Stimulated activated CD8-positive, alpha-beta memory T cell treated with anti-CD3 and anti-CD28 coated beads, Interleukin-15, amount 100 ng/mL, for 24 hours (primary cell): ENCODE results near the gene YARS2.

Experiments
- DNase-seq: peaks from one replicate; pipeline ENCODE4 v3.0.0-alpha.2; 2020; ENCODE audit warnings: low read depth

Gene YARS2

GRCh38 chr12:32755654-32756475 is at the start of gene YARS2:
TSS of gene YARS2 (minus strand) at chr12:32755897. CDS start at chr12:32755874, 23 bp downstream.
- peak; percentile 67 for DNase-seq

- DNase-seq, result no peak
These were observed 48.6 kb upstream of the YARS2 start for GRCh38 chr12:32804301-32804700.

DNA sequence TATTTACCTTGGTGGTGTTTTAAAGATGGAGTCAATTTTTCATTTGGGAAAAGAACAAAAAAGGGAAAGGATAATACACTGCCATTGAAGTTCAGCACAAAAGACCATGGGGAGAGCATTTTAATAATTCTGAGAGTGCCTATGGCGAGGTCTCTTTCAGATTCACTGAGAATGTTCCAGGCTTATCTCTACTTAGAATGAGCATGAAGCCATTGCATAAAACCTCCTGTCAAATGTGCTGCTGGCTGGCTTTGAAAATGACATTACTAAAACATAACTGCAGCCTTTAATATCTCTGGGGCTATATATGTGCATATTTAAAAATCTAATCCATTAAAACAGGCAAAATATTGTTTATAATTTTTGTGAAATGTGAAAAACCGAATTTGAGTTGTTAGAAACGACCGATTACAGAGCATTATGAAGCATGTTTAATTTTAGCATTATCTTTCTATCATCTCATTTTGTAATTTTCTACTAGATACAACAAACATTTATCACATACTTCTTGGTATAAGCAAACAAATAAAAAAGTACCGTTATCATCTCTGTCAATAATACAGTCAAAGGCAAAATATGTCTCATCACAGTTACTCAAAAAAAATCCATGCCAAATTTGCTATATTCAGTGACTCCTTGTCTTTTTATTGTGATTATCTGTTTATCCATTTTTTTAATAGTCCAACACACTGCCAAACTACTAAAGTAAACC is 45.7 kb upstream of the YARS2 start:
- DNase-seq, result no peak

GRCh38 chr12:32794281-32794680 is 38.6 kb upstream of the YARS2 start:
- no peak for DNase-seq

DNA sequence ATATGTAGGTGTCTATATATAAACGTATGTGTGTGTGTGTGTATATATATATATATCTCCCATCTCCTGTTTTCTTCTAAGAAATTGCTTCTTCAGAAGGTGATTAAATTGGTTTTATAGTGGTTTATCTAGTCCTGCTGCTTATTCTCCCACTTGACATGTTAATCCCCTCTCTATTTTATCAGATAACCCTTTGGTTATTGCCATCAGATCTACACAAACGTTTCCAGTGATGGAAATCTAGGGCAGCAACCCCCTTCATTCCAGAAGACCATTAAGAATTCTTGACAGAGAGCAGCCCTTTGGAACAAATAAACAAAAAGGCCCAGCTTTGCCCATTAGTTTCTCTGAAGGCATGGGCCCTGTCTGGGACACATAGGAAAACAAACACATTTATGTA is 34.2 kb upstream of the YARS2 start:
- no peak for DNase-seq

GRCh38 chr12:32789446-32789845 is 33.7 kb upstream of the YARS2 start:
- no peak for DNase-seq

DNA sequence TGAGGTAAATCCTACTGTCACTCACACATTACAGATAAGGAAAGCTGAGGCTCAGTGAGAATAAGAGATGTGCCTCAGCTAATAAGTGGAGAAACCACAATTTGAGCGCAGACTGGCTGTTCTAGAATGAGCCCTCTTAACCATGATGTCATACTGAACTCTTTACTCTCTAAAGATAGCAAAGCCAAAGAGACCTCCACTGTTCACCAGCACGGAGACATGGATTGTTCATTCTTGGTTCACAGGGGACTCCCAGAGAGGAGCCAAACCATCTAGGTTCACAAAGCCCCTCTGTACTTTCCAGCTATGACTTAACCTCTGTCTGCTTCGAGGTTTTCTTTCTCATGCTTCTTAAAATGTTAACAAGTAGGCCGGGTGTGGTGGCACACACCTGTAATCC is 32.7 kb upstream of the YARS2 start:
- no peak for DNase-seq

GRCh38 chr12:32785557-32785956 is 29.9 kb upstream of the YARS2 start:
- no peak for DNase-seq

- DNase-seq, result no peak
These were observed 27.3 kb upstream of the YARS2 start for GRCh38 chr12:32783029-32783428.

GRCh38 chr12:32780071-32780470 is 24.4 kb upstream of the YARS2 start:
- no peak for DNase-seq

DNA sequence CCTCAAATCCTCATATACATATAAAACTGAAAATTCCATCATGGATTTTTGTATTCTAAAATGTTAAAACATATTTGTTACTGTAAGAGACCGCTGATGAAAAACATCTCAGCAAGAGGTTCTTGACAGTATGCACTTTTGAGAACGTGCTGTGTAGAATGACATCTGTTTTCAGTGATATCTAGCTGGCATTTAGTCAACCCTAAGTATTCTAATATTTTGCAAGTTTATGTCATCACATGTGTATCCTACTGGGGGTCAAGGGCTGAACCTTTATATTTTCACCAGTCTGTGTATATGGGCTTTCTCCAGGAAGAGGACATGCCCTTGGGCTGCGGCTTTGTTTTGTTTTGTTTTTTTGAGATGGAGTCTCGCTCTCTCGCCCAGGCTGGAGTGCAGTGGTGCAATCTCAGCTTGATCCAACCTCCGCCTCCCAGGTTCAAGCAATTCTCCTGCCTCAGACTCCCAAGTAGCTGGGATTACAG is 22.0 kb upstream of the YARS2 start:
- no peak for DNase-seq

DNA sequence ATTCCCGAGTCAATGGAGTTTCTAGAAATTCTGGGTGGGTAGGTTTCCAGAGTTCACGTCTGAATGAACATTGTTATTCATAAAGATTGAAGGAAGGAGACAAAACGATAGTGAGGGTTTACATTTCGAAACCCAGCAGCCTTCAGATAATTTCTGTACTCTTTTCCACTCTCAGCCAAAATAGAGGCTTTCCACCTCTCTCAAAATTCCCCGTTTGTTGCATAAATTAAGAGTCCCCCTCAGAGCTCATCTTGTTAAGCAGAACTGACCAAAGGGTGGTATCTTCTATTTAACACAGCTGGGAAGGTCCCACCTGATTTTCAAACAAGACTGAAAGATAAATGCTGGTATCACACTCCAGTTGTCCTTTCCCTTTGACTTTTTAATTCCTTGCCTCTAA is 21.5 kb upstream of the YARS2 start:
- no peak for DNase-seq

- DNase-seq, result no peak
These were observed 20.6 kb upstream of the YARS2 start for GRCh38 chr12:32776258-32776657.

DNA sequence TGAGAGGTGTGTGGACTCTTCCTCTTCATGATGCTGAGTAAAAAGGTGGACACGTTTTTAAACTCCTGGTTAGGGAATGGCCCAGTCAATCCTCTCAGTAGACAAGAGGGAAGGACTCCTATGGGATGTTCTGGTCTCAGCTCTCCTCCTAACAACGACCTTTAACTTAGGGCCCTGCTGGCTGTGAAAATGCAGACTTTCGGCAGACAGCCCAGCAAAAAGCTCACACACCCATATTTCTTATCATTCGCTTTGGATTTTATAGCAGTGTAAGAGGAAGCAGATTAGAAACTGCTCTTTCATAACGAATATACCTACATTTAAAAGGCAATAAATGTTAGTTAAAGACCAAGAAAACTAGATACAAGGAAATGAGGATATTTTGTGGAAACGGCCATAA is 18.0 kb upstream of the YARS2 start:
- DNase-seq, result no peak

DNA sequence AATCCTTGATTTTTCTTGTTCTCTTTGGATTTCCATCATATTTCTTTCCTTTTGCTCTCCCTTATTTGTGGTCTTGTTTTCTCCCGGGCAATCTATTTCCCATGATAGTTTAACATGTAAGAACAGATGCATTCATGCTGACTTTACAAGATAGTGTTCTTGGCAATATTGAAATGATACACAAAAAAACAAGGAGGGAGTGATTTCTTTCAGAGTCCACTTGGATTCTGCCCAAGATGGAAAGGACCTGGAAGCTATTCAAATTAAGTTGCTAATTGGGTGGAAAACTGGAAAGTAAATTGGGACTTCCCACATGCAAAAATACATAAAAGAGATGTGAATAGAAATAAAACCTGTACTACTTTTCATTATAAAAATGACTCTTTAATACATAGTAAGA is 14.4 kb upstream of the YARS2 start:
- DNase-seq, result no peak

DNA sequence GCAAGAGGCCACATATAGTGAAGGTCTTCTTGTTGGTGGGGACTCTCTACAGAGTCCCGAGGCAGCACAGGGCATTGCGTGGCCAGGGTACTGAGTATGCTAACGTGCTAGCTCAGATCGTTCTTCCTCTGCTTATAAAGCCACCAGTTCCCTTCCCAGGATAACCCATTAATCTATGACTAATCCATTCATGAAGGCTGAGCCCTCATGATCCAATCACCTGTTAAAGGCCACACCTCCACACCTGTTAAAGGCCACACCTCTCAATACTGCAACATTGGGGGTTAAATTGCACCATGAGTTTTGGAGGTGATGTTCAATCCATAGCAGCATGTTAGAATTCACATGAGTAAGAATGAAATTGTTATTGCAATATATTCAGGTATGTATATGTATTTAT is 12.8 kb upstream of the YARS2 start:
- no peak for DNase-seq

GRCh38 chr12:32765906-32766305 is 10.2 kb upstream of the YARS2 start:
- DNase-seq, result no peak

GRCh38 chr12:32761716-32762115 is 6.0 kb upstream of the YARS2 start:
- no peak for DNase-seq

- no peak for DNase-seq
These were observed 1.5 kb upstream of the YARS2 start for GRCh38 chr12:32757157-32757556.

GRCh38 chr12:32756476-32757066 is 874 bp upstream of the YARS2 start:
- no peak for DNase-seq

GRCh38 chr12:32755051-32755653 is 545 bp downstream of the YARS2 start:
- DNase-seq, result peak; percentile 34

DNA sequence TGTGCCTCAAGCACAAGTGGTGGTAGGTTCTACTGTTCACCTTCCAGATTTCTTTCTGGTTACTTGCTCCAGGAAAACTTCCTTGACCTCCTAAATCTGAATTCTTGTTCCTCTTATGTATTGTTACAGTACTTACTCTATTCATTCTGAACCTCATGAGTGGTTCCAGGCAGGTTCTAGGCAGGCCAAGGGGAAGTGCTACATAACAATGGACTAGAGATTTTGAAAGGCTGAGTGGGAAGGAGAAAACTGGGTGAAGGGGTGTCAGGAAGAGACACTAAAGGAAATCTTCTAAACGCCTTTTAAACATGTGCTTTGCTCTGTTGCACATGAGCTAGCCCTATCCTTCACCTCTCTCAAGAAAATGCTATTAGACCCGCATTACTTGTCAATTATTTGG is 1.6 kb downstream of the YARS2 start:
- DNase-seq, result no peak

GRCh38 chr12:32753605-32754004 is 2.1 kb downstream of the YARS2 start:
- no peak for DNase-seq
